Erythroblast (primary cell): Measurements from ENCODE around the gene SCARB1.

Experiments used
- GATA1 ChIP-seq: IDR thresholded peaks from 2 replicates; pipeline ENCODE4 v1.6.1; 2011; ENCODE audit warnings: low read depth, mild to moderate bottlenecking, control low read depth, low read length, moderate library complexity
- POLR2A ChIP-seq: IDR thresholded peaks from 2 replicates; pipeline ENCODE4 v1.6.1; 2011; ENCODE audit warnings: mild to moderate bottlenecking, low read length

GRCh38 chr12:124816295-124816854 lies 47.3 kb downstream of the SCARB1 start:
- no peak for TF ChIP-seq POLR2A
- no peak for TF ChIP-seq GATA1
